Measurements from ENCODE around the gene FADS6. TPM values are rescaled to one million over a fixed set of nuclear protein-coding genes. Genes with fewer than 3 reads are reported as not detected.

FADS6 gene
- polyA plus RNA-seq, 1 of the 3 experiments (the other 2 are of a cell fraction): not detected

- Histone ChIP-seq H3K9me2 (no peaks in the 10 kb centered on the region), H3K4me3 (ENCODE audit: low read depth in 2 of 2, low read length in 1 of 2) (no peak overlapping the region), H3K9ac (no peak overlapping the region), H3K4me1 (ENCODE audit: control insufficient read depth in 1 of 2, insufficient read depth in 2 of 2, low read depth in 1 of 2, low read length in 1 of 2) (peaks cover 0 to 12% of the 10 kb centered on the region in 2 experiments; a peak in 2 of 4 replicates), H3K36me3 (replicated peaks in 1 of 2; ENCODE audit: control insufficient read depth in 1 of 2, insufficient read depth in 2 of 2, low read length in 1 of 2) (peaks cover 10 to 28% of the 10 kb centered on the region in 2 experiments), H3K27me3 (ENCODE audit: insufficient read depth) (peaks cover 29% of the 10 kb centered on the region), H3K4me2 (no peak overlapping the region), H2AFZ (ENCODE audit: low read depth) (no peak overlapping the region), H3K9me3 (no peaks in the 10 kb centered on the region), H3K27ac (ENCODE audit: low read depth in 2 of 2, low read length in 1 of 2) (no peak overlapping the region), H3F3A (replicated peaks; ENCODE audit: insufficient read depth) (peaks cover 6% of the 10 kb centered on the region), H4K20me1 (ENCODE audit: insufficient read depth) (peaks cover 28% of the 10 kb centered on the region), H3K79me2 (ENCODE audit: insufficient read depth) (no peaks in the 10 kb centered on the region)
- ChIA-PET POLR2A (interaction anchor here (3.8 kb wide), 1 partner anchor 9 kb away, joined by 14 read pairs; the partner anchor contains the start of gene FDXR), CTCF (interaction anchor here (0.6 to 98.1 kb wide), 22 partner anchors 4 to 241 kb away, joined by 3 to 3869 read pairs (median 8); partner anchors contain the start of genes FADS6, FDXR, GRIN2C and NAT9)
- WGBS (ENCODE audit: low lambda C conversion rate): 93% methylated on average over 25 of the region's 25 CpGs
- no peak for DNase-seq
- no peak for TF ChIP-seq CHD2 (IDR thresholded peaks at IDR 0.05; ENCODE audit: low read length, partially characterized antibody)
- no peak for TF ChIP-seq NRF1 (IDR thresholded peaks at IDR 0.05; ENCODE audit: low read depth, low read length)
- TF ChIP-seq, protein P1, sequence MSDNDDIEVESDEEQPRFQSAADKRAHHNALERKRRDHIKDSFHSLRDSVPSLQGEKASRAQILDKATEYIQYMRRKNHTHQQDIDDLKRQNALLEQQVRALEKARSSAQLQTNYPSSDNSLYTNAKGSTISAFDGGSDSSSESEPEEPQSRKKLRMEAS (IDR thresholded peaks at IDR 0.05; ENCODE audit: low read depth): no peak
- TF ChIP-seq GATA2 (CRISPR knock-in tag; IDR thresholded peaks at IDR 0.05): no peak
- no peak for TF ChIP-seq SMC3 (IDR thresholded peaks at IDR 0.05; ENCODE audit: low read depth, low read length)
- TF ChIP-seq, protein P2, sequence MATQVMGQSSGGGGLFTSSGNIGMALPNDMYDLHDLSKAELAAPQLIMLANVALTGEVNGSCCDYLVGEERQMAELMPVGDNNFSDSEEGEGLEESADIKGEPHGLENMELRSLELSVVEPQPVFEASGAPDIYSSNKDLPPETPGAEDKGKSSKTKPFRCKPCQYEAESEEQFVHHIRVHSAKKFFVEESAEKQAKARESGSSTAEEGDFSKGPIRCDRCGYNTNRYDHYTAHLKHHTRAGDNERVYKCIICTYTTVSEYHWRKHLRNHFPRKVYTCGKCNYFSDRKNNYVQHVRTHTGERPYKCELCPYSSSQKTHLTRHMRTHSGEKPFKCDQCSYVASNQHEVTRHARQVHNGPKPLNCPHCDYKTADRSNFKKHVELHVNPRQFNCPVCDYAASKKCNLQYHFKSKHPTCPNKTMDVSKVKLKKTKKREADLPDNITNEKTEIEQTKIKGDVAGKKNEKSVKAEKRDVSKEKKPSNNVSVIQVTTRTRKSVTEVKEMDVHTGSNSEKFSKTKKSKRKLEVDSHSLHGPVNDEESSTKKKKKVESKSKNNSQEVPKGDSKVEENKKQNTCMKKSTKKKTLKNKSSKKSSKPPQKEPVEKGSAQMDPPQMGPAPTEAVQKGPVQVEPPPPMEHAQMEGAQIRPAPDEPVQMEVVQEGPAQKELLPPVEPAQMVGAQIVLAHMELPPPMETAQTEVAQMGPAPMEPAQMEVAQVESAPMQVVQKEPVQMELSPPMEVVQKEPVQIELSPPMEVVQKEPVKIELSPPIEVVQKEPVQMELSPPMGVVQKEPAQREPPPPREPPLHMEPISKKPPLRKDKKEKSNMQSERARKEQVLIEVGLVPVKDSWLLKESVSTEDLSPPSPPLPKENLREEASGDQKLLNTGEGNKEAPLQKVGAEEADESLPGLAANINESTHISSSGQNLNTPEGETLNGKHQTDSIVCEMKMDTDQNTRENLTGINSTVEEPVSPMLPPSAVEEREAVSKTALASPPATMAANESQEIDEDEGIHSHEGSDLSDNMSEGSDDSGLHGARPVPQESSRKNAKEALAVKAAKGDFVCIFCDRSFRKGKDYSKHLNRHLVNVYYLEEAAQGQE (IDR thresholded peaks at IDR 0.05; ENCODE audit: low read depth, low read length): no peak
- no peak for TF ChIP-seq ELF1 (IDR thresholded peaks at IDR 0.05)
- TF ChIP-seq, protein P3, sequence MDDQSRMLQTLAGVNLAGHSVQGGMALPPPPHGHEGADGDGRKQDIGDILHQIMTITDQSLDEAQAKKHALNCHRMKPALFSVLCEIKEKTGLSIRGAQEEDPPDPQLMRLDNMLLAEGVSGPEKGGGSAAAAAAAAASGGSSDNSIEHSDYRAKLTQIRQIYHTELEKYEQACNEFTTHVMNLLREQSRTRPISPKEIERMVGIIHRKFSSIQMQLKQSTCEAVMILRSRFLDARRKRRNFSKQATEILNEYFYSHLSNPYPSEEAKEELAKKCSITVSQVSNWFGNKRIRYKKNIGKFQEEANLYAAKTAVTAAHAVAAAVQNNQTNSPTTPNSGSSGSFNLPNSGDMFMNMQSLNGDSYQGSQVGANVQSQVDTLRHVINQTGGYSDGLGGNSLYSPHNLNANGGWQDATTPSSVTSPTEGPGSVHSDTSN (IDR thresholded peaks at IDR 0.05): no peak
- TF ChIP-seq FOXM1 (IDR thresholded peaks at IDR 0.05; ENCODE audit: low read depth): no peak
- no peak for TF ChIP-seq SIN3A (IDR thresholded peaks at IDR 0.05; ENCODE audit: borderline replicate concordance, low read depth, low read length)
- no peak for TF ChIP-seq YY1 (IDR thresholded peaks at IDR 0.05; ENCODE audit: low read depth)
- TF ChIP-seq RFX5 (IDR thresholded peaks at IDR 0.05; ENCODE audit: low read length): no peak
- no peak for TF ChIP-seq USF1 (IDR thresholded peaks at IDR 0.05; ENCODE audit: borderline replicate concordance, low read depth)
- no peak for TF ChIP-seq EP300 (IDR thresholded peaks at IDR 0.05; ENCODE audit: borderline replicate concordance in 1 of 2, low read depth in 1 of 2, low read length in 1 of 2)
- no peak for TF ChIP-seq RAD21 (IDR thresholded peaks at IDR 0.05; ENCODE audit: low read length)
- no peak for TF ChIP-seq GABPA (IDR thresholded peaks at IDR 0.05; ENCODE audit: low read depth)
- no peak for TF ChIP-seq TAF1 (IDR thresholded peaks at IDR 0.05; ENCODE audit: borderline replicate concordance, low read depth, low read length)
- TF ChIP-seq RXRA (IDR thresholded peaks at IDR 0.05; ENCODE audit: borderline replicate concordance, low read depth): no peak
Measured at GRCh38 chr17:74863420-74864296, 29.8 kb downstream of the FADS6 start.
